Stimulated activated effector memory CD8-positive, alpha-beta T cell treated with anti-CD3 and anti-CD28 coated beads, Interleukin-12 subunit alpha, Interleukin-12 subunit beta, amount 100 ng/mL, for 72 hours (primary cell): ENCODE results near the gene LAMTOR5.
"Not testable (repeated sequence)": the region's sequence is repeated elsewhere in the genome, so short reads cannot be mapped to it uniquely, and the experiment has no call there.

Experiments
- ATAC-seq: fragments of 150-1000 bp; cut with Tn5 transposase; 2 replicates; pipeline ENCODE4 v1.10.0; 2021
- DNase-seq, 2 donors: peaks; one replicate each; pipeline ENCODE4 v3.0.0; 2021 to 2022; ENCODE audit warnings: low spot score in 2 of 2
- H3K27ac Mint-ChIP-seq: one replicate; pipeline ENCODE4 v1.8.0; 2022; ENCODE audit warnings: mild to moderate bottlenecking, mixed read lengths
- H3K36me3 Mint-ChIP-seq: one replicate; pipeline ENCODE4 v1.8.0; 2022; ENCODE audit warnings: mild to moderate bottlenecking, mixed read lengths
- H3K4me1 Mint-ChIP-seq: one replicate; pipeline ENCODE4 v1.8.0; 2022; ENCODE audit warnings: mixed read lengths
- H3K4me3 Mint-ChIP-seq: one replicate; pipeline ENCODE4 v1.8.0; 2022; ENCODE audit warnings: mild to moderate bottlenecking, mixed read lengths
- H3K9me3 Mint-ChIP-seq: one replicate; pipeline ENCODE4 v1.8.0; 2022; ENCODE audit warnings: mixed read lengths

LAMTOR5 gene

DNA sequence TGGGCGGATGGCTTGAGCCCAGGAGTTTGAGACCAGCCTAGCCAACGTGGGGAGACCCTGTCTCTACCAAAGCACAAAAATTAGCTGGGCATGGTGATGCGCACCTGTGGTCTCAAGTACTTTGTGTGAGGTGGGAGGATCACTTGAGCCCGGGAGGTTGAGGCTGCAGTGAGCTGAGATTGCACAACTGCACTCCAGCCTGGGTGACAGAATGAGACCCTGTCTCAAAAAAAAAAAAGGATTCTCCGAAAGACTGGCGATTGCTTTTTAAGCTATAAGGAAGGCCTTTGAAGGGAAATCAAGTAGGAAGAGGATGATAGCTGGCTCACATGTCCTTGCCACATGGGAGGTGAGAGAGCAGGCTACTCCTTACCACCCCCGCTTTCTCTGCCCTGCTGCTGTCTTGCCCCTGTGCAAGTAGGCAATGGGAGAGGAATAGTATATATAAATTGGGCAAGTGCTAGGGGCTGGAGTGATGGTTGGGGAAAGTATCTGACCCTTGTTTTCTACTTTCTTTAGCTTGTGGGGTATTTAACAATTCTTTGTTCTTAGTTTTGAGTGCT is 3.8 kb upstream of the LAMTOR5 start:
- H3K4me1 Mint-ChIP-seq, result peaks cover 22% of the 10 kb centered on the region
- peaks cover 8% of the 10 kb centered on the region for H3K36me3 Mint-ChIP-seq
- no peak overlapping the region for H3K4me3 Mint-ChIP-seq
- H3K27ac Mint-ChIP-seq, result no peak overlapping the region
- H3K9me3 Mint-ChIP-seq, result no peaks in the 10 kb centered on the region
- no peak for DNase-seq
- ATAC-seq, result no peak

DNA sequence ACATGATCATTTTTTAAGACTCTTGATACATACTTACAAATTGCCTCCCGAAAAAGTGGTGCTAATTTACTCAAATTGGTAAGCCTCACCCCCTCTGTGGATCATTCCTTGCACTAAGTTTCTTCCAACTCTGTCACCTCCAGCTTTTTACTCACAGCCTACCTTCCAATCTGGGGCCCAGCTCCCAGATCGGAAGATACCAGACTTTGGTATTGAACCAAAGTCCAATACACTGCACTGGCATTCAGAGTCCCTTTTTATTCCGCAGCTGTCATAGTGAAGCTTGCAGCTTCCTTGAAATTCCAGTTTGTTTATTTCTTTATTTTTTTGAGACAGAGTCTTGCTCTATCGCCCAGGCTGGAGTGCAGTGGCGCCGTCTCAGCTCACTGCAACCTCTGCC is 1.8 kb upstream of the LAMTOR5 start:
- Mint-ChIP-seq H3K4me3 (peak overlapping the region; percentile 100), H3K27ac (no peak overlapping the region), H3K9me3 (no peaks in the 10 kb centered on the region), H3K36me3 (peaks cover 21% of the 10 kb centered on the region), H3K4me1 (peaks cover 22% of the 10 kb centered on the region)
- no peak for ATAC-seq
- no peak for DNase-seq

GRCh38 chr1:110408488-110408887 is 994 bp upstream of the LAMTOR5 start:
- peak overlapping the region; percentile 99 for H3K27ac Mint-ChIP-seq
- H3K4me1 Mint-ChIP-seq, result peaks cover 22% of the 10 kb centered on the region
- no peaks in the 10 kb centered on the region for H3K9me3 Mint-ChIP-seq

DNA sequence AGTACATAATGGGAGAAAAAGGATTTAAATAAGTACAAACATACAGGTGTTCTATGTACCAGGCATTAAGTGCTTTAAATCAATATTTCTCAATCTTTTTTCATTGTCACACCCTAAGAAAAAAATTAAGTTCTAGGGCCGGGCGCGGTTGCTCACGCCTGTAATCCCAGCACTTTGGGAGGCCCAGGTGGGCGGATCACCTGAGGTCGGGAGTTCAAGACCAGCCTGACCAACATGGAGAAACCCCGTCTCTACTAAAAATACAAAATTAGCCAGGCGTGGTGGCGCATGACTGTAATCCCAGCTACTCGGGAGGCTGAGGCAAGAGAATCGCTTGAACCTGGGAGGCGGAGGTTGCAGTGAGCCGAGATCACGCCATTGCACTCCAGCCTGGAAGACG is 1.1 kb downstream of the LAMTOR5 start:
- Mint-ChIP-seq H3K4me3 (peak overlapping the region; percentile 100), H3K4me1 (peaks cover 16% of the 10 kb centered on the region), H3K27ac (peak overlapping the region; percentile 99), H3K36me3 (peaks cover 50% of the 10 kb centered on the region)
- DNase-seq, H3K9me3 Mint-ChIP-seq, ATAC-seq: not testable (repeated sequence)

More at GRCh38 chr1:110408488-110408887, 994 bp upstream of the LAMTOR5 start:
- Mint-ChIP-seq H3K36me3 (peaks cover 29% of the 10 kb centered on the region), H3K4me3 (peak overlapping the region; percentile 100)
- DNase-seq (no peak), ATAC-seq (no peak)

DNA sequence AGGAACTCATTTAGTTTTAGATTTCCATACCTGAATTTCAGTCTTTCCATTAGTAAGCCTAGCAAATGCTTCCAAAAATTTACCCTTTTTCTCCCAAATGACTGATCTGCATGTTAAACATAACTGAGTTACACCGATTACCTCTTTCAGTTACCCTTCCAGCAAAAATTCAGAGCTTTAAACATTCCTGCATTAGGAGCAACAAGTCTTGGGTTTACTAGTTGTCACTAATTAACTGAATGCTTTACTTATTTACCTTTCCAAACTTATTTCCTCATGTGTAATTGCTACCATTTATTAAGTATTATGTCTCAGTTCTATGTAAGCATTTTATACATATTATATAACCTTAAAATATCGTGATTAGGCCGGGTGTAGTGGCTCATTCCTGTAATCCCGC is 3.1 kb downstream of the LAMTOR5 start:
- H3K9me3 Mint-ChIP-seq, result no peaks in the 10 kb centered on the region
- peaks cover 16% of the 10 kb centered on the region for H3K4me1 Mint-ChIP-seq
- no peak overlapping the region for H3K4me3 Mint-ChIP-seq
- no peak for DNase-seq
- H3K36me3 Mint-ChIP-seq, result peaks cover 70% of the 10 kb centered on the region
- no peak overlapping the region for H3K27ac Mint-ChIP-seq
- no peak for ATAC-seq

DNA sequence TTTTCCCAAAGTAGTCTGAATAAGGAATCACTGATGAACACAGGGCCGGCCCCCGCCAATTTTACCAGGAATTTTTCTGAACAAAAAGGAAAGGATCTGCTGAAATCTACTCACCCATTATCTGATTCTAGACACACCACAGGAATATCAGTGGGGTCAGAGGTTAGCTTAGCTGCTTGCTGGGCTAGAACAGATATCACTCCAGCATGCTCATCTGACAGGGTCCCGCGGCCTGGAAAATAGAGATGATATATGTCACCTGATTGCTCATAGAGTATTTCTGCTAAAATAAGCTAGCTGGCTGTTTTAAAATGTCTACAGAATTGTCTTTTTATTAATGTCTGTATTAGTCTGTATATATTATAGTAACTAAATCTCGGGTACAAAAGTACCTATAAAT is 3.7 kb downstream of the LAMTOR5 start:
- no peaks in the 10 kb centered on the region for H3K9me3 Mint-ChIP-seq
- H3K4me3 Mint-ChIP-seq, result no peak overlapping the region
- H3K4me1 Mint-ChIP-seq, result peaks cover 16% of the 10 kb centered on the region
- H3K27ac Mint-ChIP-seq, result no peak overlapping the region
- peaks cover 76% of the 10 kb centered on the region for H3K36me3 Mint-ChIP-seq
- DNase-seq (no peak), ATAC-seq (no peak)

- H3K27ac Mint-ChIP-seq, H3K9me3 Mint-ChIP-seq, H3K4me3 Mint-ChIP-seq, H3K4me1 Mint-ChIP-seq, ATAC-seq, DNase-seq: not testable (repeated sequence)
- H3K36me3 Mint-ChIP-seq, result peaks cover 55% of the 10 kb centered on the region
Measured at GRCh38 chr1:110396259-110396958, 11.1 kb downstream of the LAMTOR5 start.

DNA sequence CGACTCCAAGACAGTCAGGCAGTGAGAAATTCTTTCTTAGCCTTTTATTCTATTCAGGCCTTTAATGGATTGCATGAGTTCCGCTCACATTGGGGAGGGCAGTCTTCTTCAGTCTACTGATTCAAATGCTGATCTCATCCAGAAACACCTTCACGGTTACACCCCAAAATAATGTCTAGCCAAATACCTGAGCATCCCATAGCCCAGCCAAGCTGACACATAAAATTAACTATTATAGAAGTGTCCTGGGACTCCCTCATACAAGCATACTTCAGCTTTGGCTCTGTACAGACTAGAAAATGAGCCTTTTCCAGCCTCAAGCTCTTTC is 13.0 kb downstream of the LAMTOR5 start:
- no peak for ATAC-seq
- Mint-ChIP-seq H3K4me1 (no peaks in the 10 kb centered on the region), H3K27ac (no peak overlapping the region), H3K36me3 (peaks cover 36% of the 10 kb centered on the region), H3K4me3 (no peak overlapping the region), H3K9me3 (no peaks in the 10 kb centered on the region)
- no peak for DNase-seq

- H3K4me3 Mint-ChIP-seq, result no peak overlapping the region
- peaks cover 30% of the 10 kb centered on the region for H3K36me3 Mint-ChIP-seq
- no peaks in the 10 kb centered on the region for H3K9me3 Mint-ChIP-seq
- H3K27ac Mint-ChIP-seq, result peak overlapping the region; percentile 37
- ATAC-seq (no peak), DNase-seq (no peak)
- no peaks in the 10 kb centered on the region for H3K4me1 Mint-ChIP-seq
Measured at GRCh38 chr1:110393691-110394492, 13.6 kb downstream of the LAMTOR5 start.

GRCh38 chr1:110393286-110393685 is 14.2 kb downstream of the LAMTOR5 start:
- ATAC-seq (no peak), DNase-seq (no peak)
- Mint-ChIP-seq H3K4me3 (no peak overlapping the region), H3K27ac (peak overlapping the region; percentile 37), H3K36me3 (peaks cover 24% of the 10 kb centered on the region), H3K9me3 (no peaks in the 10 kb centered on the region), H3K4me1 (no peaks in the 10 kb centered on the region)

- Mint-ChIP-seq H3K27ac (peak within 1 kb of the TSS; percentile 11), H3K9me3 (no peaks in the 10 kb centered on the region), H3K4me1 (peaks cover 6% of the 10 kb centered on the region), H3K36me3 (peaks cover 10% of the 10 kb centered on the region), H3K4me3 (no peak within 1 kb of the TSS)
- ATAC-seq (no peak), DNase-seq (no peak)
Measured at GRCh38 chr1:110390692-110391245, 16.7 kb downstream of the LAMTOR5 start, which contains the start of gene SLC16A4. Gene SLC16A4 (minus strand): TSS chr1:110391026. CDS start chr1:110389323, 1,703 bp downstream.

GRCh38 chr1:110390096-110390495 is 17.4 kb downstream of the LAMTOR5 start:
- peak overlapping the region; percentile 11 for H3K27ac Mint-ChIP-seq
- peaks cover 7% of the 10 kb centered on the region for H3K36me3 Mint-ChIP-seq
- no peak for DNase-seq
- no peak overlapping the region for H3K4me3 Mint-ChIP-seq
- peaks cover 6% of the 10 kb centered on the region for H3K4me1 Mint-ChIP-seq
- no peak for ATAC-seq
- H3K9me3 Mint-ChIP-seq, result no peaks in the 10 kb centered on the region

DNA sequence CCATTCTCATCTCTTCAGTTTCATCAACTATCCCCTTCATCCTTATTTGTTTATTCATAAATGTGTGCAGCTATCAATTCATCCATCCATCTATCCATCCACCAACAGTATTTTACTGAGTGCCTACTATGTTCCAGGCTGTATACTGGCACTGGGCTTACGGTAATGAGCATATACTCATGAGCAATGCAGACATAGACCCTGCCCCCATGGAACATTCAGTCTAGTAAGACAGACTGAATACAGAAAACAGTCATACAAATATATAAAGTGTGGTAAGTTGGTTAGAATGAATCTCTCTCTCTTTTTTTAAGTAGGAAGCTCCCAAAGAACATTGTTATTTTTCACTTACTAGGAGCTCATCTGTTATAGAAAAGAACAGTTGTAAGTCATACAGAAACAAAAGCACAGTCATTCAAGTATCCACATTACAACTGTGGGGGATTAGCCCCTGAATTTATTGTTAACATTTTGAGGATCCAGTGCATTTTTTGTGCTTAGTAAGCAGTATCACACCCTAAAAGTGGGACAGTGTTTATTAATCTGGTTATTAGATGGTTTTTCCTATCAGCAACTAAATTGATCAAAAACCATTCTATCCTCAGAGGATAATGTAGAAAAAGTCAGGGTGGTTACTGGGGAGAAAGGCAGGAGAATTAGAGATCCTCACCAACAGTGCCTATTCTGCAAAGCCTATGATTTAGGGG is 20.3 kb downstream of the LAMTOR5 start:
- no peak overlapping the region for H3K27ac Mint-ChIP-seq
- ATAC-seq (peak; percentile 92), DNase-seq (no peak)
- no peak overlapping the region for H3K4me3 Mint-ChIP-seq
- H3K36me3 Mint-ChIP-seq, result no peaks in the 10 kb centered on the region
- peaks cover 6% of the 10 kb centered on the region for H3K4me1 Mint-ChIP-seq
- no peaks in the 10 kb centered on the region for H3K9me3 Mint-ChIP-seq

DNA sequence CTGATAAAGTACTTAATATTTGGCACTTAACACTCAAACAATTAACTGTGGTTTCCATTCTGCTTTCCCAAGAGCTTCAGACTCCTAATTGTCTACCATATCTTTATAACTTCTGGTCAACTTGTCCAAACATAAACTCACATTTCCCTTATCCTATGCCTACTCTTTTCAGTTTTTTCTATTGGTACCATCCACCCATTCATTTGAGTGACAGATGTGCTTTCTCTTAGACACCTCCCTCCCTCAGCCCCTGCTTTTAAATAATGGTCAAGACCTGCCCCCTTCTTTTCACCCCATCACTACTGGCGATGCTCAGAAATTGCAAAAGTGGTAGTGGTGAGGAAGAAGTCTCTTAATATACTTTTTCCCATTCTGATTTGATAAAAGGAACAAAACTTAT is 22.1 kb downstream of the LAMTOR5 start:
- ATAC-seq, result no peak

More for the DNA sequence above, 22.1 kb downstream of the LAMTOR5 start:
- Mint-ChIP-seq H3K27ac (no peak overlapping the region), H3K4me3 (no peak overlapping the region), H3K9me3 (no peaks in the 10 kb centered on the region), H3K4me1 (peaks cover 6% of the 10 kb centered on the region), H3K36me3 (no peaks in the 10 kb centered on the region)
- DNase-seq, result no peak
